Activated CD4-positive, alpha-beta T cell treated with anti-CD3 and anti-CD28 coated beads, Interleukin-2, amount 50 U/mL, for 24 hours (primary cell): ENCODE results near the gene UTP25.
"Not testable (repeated sequence)": the region's sequence is repeated elsewhere in the genome, so short reads cannot be mapped to it uniquely, and the experiment has no call there.

Experiments used
- DNase-seq, 2 donors: peaks; one replicate each; pipeline ENCODE4 v3.0.0-alpha.2; 2020; ENCODE audit warnings: low read depth in 1 of 2, low spot score in 1 of 2

Gene UTP25

DNA sequence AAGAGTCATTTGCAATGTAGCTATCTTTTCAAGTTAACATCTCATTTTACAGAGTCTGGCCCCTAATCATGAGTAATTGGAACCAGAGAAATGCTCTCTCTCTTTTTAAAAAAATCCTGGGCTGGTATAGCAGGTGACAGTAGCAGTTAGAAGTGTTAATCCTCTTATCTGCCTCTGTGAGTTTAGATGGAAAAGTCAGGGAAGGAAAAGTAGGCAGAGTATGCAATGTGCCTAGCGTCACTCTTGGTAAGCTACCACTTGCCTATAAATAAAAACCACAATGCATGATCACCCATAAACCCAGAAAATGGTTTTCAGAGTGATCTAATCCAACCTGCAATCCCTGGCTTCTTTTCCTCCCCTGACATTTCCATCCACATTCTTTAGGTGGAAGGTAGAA lies 43.2 kb downstream of the UTP25 start:
- no peak for DNase-seq

- no peak for DNase-seq
These were observed 43.7 kb downstream of the UTP25 start for GRCh38 chr1:209871430-209871829.

DNA sequence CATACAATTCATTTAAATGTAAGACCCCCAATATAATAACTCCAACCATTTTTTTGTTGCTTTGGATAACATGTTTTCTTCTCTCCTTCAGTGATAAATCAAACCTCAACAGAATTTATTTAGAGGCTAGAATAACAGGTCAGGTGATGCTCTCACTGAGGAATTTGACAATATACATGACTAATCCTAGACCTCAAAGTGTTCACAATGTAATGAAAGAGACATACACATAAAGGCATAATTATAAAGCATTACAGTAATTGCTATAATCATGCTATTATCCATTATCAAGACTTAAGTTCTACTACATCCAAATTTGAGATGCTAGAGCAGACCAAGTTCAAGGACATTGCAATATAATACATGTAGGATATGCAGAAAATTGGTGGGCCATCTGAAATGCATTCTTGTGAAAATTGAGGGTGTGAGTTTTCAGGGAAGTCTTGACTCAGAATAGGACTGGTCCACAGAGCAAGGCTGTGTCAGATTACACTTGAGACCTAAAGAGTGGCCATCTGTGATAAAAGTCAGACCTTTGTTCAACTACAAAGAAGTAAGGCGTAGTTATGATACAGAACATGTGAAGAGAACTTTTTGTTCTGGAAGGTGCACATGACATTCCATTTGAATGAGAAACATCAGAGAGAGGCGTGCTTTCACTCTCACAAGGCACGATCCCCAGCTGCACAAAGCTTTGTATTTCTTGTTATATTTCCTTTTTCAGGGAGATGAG lies 45.5 kb downstream of the UTP25 start:
- no peak for DNase-seq

DNA sequence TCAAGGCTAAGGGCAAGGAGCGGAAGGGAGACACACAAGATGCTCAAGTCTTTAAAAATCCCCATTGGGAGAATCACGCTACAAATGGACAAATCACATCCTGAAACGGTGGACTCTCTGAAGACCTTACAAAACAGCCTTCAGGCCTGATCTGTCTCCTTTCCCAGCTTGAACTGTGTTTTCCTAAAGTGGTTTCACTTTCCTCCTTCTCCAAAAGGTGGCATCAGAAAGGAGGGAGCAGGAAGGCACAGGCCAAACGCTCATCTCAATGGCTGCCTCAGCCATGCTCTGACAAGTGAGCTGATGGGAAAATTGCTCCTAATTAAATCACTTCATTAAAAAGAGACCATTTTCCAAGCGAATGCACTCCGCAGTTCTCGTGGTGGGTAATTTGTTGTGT lies 47.7 kb downstream of the UTP25 start:
- DNase-seq: no peak

DNA sequence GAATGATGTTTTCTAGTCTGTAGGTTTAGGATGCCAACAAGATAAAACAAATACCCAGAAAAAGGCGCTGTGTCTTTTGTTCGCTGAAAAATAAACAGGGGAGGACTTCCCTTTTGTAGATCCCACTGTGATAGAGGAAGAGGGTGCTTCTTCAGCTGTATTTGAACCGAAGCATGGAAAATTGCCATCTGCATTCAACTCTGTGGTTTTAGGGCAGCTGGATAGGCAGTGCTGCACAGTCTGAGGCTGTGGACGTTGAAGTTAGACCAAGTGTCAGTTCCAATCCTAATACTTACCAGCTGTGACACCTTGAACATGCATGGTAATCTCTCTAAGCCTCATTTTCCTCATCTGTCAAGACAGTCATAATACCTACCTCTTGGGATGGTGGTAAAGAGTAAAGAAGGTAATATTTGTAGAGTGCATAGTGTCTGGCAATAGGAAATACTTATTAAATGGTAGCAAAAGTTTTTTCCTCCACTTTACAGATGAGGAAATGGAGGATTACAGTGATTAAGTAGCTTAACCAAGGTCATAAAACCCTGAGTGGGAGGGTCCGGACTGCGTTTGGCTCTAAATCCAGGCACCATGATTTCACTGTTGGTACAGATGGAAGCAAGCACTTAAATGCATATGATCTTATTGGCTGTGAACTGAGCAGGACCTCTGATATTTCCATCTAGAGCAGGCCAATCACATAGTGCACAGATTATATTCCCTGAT lies 48.5 kb downstream of the UTP25 start:
- no peak for DNase-seq

DNA sequence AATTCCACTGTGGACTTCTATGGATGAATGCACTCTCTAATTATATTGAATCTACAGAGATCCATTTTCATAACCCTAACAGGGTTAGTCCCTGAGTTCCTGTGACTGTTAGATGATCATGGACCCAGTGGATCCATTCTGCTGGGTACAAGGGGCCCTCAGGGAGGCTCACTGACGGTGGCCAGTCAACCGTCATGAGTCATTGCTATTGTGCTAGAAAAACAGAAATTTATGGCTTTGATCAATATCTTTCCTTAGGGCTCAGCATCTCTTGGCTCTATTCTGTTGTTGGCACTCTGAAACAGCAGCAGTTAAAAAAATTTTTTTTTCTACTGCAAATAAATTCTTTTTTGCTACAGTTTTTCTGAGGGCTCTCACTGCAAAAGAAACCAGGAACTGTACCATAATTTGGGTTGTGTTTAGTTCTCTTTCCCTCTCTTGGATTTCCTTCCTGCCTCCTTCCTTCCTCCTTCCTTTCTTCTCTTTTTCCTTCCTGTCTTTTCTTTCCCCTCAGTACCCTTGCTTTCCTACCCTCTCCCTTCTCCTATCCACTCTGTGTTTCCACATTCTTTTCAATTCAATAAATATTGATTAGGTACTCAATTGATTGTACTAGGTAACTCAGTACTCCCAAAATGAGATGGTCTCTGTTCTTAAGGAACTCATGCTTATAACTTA lies 49.5 kb downstream of the UTP25 start:
- DNase-seq: no peak

DNA sequence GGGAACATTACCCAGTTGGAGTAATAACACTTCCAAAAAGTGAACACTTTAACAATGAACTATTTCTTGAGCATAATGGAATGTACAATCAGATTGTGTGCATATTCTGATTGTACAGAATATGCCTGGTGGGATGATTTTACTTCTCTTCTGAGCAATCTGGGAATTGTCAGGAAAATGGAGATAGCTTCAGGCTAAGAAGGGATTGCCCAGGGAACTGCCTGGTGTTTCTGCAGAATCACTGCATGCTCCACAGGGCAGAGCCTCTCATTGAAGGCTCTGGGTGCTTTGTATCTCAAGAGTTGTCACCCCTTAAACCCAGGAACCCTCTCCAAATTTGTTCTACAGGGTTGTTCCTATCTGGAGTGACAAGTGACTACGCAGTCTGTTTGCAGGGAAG lies 51.2 kb downstream of the UTP25 start:
- DNase-seq: no peak

DNA sequence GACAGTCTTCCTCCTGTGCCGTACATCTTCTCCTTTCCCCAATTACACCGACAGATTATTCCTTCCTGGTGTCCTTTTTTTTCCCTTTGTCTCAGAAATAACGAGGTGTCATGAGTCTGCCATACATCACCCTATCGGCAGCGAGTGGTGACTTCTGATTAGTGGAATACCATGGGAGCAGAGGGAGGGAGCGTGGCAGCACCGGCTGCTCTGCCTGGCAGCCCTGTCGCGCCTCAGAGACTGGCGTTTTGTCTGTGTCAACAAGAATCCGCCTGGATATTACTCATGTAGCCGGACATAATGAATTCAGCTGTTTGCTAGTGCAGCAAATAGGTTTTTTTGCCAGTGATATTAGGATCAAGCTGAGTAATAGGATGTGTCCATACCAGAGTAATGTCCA lies 51.8 kb downstream of the UTP25 start:
- DNase-seq: no peak

DNA sequence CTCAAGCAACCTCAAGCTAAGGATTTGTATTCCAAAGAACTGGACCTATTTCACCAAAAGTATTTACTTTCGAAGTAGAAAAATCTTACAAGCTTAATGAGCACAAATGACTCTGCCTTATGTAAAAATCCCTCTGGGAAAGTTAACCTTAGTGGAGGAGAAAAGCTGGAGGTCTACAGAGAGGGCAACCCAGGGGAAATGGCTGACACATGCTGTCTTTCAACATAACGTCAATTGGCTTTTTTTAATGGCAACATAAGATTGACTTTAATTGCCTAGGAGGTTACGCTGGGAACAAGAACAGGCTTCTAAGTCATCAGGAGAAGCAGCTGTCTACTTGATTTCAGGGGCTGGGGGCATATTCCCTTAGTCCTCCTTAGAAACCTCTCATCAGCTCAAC lies 52.3 kb downstream of the UTP25 start:
- DNase-seq: no peak

DNA sequence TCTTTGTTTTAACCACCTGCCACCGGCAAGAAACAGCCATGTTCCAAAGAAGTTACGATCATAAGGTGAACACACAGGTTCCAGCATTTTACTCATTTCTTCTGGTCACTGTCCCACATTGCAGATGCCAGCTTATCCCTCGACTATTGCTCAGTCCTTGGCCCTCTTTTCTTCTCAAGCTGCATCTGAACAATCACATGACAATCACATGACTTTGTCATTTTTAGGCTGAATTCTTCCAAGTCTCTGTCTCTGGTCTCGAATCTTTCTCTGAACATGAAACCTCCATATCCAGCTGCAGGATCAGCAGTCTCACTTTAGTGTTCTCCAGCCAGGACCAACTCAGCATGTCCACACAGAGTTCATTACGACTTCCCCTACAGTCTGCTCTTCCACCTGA lies 53.8 kb downstream of the UTP25 start:
- DNase-seq: no peak

DNA sequence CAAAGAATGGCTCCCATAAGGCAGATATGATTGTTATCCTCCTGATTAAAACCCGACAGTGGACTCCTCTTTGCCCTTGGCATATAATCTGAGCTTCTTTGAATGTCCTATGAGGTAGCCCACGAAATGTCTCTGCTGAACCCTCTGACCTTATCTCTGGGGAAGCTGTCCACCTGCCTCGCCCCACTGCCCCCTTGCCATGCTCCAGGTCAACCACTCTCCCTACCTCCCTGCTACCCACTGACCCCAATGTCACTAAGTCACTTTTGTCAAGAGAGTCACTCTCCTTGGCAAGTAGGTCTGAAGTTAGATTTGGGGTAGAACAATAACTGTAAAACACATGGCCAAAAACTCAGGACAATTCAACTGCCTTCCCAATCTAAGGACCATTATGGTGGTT lies 54.5 kb downstream of the UTP25 start:
- no peak for DNase-seq

DNA sequence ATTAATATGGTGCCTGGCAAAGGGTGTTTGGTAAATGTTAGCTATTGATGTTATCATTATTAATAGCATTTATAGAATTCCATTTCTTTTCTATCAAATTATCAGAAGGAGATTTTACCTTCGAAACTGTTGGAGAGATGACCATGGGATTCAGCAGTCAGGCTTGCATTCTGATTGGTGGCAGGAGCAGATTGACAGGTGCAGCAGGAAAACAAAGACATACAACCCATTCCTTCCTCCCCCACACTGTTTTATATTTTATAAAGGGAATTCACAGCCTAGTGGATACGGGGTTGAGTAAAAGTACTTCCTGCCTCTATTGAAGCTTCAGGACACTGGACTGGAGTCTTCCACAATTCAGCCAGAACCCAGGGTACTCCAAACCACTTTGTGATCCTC lies 55.2 kb downstream of the UTP25 start:
- DNase-seq: no peak

DNA sequence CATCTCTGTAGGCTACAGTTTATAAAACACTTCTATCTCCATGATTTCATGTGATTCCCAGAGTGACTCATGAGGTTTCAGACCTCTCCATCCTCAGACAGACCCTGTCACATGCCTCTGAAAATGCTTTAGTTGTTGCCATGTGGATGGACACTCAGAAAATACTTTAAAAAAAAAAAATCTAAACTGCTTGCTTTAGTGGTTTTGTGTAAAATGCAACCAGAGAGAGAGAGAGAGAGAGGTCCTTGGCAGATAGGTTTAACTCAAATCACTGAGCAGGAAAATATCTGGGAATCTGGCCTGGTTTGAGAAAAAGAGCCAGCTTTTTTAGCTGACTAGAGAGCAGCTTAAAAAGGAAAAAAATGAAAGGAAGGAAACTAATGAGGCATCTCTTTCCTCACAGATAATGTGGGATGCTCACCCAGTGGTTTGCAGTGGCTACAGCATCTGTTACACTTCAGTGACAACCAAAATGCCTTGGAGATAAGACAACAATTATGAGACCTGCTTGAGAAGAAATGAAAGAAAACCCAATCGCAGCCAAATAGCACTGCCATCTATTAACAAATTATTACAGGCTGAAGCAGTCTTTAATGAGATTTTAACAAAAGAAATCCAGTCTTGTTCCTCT lies 55.7 kb downstream of the UTP25 start:
- no peak for DNase-seq

GRCh38 chr1:209884249-209884648 lies 56.5 kb downstream of the UTP25 start:
- DNase-seq: no peak

GRCh38 chr1:209884665-209885117 lies 56.9 kb downstream of the UTP25 start:
- DNase-seq: peak in 1 of 2 donors; percentile 34

DNA sequence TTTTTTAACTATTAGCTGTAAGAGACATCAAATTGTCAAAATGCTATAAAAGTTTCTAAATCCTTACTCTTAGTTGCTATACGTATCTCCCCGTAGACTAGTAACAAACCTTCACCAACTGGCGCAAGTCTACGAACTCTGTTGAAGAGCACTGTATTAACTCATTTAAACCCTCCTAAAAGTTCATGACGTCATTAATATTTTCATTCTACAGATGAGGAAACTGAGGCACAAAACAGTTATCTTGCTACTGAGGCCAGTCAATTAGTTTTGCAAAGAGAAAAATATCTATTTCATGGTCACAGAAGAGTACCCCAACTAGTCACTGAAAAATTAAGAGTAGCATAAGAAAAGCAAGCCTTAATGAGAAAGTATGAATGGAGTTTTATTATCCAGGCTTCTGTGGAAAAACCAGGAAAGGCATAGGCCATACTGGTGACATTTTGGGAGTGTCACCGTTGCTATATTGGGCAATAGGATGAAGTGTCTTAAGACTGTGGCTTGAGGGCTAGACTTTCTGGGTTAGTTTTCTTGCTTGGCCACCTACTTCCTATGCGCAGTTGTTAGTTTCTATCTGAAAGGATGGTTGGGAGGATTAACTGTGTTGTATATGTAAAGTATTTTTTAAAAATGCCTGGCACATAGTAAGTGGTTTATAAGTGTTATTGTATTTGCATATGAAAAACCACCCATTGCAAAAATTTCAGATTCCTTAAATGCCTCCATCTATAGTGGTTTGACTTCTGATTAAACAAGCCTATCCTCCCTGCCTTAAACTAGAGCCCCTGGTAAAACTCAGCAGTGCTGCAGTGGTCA lies 57.8 kb downstream of the UTP25 start:
- no peak for DNase-seq

DNA sequence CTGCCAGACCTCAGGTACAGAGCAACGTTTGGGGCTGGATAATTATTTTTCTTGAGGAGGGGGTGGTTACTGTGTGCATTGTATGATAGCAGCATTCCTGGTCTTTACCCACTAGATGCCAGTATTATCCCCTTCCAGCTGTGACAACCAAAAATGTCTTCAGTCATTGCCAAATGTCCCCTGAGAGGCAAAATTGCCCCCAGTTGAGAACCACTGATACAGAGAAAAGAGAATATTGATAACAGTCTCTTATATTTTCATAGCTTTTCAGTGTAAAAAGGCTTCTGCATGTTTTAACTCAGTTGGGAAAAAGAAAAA lies 58.4 kb downstream of the UTP25 start:
- DNase-seq: no peak

GRCh38 chr1:209888291-209889076 lies 60.7 kb downstream of the UTP25 start:
- not testable (repeated sequence) for DNase-seq

DNA sequence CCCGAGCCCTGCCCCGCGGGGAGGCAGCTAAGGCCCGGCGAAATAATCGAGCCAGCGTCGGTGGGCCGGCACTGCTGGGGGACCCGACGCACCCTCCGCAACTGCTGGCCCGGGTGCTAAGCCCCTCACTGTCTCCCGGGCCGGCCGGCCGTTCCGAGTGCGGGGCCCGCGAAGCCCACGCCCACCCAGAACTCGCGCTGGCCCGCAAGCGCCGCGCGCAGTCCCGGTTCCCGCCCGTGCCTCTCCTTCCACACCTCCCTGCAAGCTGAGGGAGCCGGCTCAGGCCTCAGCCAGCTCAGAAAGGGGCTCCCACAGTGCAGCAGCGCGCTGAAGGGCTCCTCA lies 61.3 kb downstream of the UTP25 start:
- no peak for DNase-seq

- DNase-seq: no peak
These were observed 63.0 kb downstream of the UTP25 start for GRCh38 chr1:209890641-209891330.
